HG02610 (cell line): ENCODE data around the gene ZNF714.
"Not testable (repeated sequence)": the region's sequence is repeated elsewhere in the genome, so short reads cannot be mapped to it uniquely, and the experiment has no call there.

Source experiments
- ATAC-seq: cut with Tn5 transposase; IDR thresholded peaks from one replicate; pipeline ENCODE4 v1.9.1; 2021; ENCODE audit warnings: mild to moderate bottlenecking, moderate library complexity; ENCODE audit not compliant: unreplicated experiment

ZNF714 gene

DNA sequence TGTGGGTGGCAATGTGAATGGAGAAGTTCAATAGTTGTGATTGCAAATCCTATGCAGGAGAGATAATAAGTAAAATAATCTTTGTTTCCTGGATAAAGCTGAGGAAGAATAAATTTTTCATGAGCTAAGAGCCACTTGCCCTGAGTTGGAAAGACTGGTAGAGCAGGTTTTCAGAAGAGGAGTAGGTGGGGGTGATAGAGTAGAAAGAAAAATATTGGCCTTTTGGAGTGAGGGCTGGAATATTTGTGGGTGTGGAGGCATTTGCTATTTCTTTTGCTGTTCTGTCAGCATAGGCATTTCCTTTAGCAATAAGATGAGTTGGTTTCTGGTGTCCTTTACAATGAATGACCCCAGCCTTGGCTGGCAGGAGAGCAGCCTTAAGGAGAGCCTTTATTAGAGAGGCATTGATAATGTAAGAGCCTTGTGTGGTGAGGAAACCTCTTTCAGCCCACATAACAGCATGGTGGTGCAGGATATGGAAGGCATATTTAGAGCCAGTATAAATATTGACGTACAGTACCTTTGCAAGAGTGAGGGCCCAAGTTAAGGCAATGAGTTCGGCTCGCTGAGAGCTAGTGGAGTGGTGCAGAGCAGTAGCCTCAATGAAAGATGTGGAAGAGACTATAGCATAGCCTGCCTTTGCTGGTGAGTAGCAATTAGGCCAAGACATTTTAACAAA is 48.2 kb downstream of the ZNF714 start:
- ATAC-seq: no peak

DNA sequence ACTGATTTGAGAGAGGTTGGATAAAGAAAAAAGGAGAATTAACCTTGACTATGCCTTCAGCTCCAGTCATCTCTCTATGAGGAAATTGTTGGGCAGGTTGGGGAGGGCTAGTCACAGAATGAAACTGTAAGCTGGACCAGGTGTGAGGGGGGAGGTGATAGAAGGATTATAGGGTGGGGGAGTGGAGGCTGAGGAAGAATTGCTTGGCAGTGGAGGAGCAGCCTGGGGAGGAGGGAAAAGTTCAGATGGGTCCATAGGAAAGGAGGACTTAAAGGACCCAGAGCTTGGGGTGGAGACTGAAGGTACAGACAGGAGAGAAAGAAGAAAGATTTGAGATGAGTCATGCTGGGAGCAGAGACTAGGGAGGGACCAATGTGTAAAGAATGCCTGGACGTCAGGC is 51.6 kb downstream of the ZNF714 start:
- no peak for ATAC-seq

DNA sequence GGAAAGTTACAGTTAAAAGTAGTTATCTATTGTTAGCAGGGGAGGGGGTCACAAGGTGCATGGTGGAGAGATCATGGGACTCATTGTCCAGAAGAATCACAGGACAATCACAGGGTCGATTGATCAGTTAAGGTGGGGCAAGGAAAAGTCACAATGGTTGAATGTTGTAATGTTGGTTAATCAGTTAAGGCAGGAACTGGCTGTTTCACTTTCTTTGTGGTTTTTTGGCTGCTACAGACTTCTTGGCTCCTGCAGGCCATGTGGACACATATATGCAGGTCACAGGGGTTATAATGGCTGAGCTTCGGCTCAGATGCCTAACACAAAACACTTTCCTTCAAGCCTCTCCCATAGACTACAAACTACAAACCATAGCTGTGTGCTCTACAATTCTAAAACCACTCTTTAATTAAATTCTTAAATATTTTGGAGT is 52.9 kb downstream of the ZNF714 start:
- ATAC-seq: no peak

DNA sequence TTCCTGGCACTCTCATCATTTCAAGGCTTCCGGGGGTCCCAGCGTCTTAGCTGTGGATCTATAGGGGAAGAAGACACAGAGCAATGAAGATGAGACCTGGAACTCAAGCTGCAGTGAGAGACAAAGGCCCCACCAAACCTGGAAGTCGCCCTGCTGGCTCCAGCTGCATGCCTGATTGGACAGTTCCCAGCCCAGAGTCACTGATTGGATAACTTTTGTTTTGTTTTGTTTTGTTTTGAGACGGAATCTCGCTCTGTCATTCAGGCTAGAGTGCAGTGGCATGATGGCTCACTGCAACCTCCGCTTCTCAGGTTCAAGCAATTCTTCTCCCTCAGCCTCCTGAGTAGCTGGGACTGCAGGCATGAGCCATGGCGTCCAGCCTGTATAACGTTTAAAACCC is 53.4 kb downstream of the ZNF714 start:
- no peak for ATAC-seq

DNA sequence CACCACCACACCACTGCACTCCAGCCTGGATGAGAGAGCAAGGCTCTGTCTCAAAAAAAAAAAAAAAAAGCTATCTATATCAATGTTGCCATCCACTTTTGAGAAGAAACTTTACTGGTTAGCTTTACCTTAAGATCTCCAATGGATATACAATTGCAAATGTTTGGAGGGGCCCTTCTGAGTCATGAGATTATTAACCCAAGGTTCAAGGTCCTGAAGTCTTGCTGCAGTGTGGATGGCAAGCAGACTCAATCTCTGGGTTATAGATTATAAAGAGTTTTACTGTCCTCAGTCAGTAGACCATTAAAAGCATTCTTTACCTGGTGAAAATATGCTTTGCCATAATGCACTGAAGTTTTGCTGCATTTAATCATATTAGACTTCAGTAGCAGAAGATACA is 56.1 kb downstream of the ZNF714 start:
- ATAC-seq: no peak

DNA sequence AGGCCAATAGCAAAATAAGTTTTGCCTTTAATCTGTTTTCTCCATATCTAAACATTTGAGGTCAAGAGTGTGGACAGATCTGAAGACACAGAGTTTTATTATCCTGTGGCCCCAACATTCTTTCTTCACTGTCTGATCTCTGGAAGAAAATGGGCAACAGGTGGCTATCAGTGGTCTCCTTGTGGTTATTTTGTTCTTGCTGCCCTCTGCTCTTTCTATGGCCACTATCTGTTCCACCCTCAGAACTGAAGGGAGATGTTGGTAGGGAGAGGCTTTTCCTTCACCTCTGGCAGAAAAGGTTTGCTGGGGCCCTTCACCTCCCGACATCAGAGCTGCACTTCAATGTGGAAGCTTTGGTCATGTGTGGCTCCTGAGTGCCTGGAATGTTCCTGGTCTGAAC is 59.0 kb downstream of the ZNF714 start:
- ATAC-seq: not testable (repeated sequence)

DNA sequence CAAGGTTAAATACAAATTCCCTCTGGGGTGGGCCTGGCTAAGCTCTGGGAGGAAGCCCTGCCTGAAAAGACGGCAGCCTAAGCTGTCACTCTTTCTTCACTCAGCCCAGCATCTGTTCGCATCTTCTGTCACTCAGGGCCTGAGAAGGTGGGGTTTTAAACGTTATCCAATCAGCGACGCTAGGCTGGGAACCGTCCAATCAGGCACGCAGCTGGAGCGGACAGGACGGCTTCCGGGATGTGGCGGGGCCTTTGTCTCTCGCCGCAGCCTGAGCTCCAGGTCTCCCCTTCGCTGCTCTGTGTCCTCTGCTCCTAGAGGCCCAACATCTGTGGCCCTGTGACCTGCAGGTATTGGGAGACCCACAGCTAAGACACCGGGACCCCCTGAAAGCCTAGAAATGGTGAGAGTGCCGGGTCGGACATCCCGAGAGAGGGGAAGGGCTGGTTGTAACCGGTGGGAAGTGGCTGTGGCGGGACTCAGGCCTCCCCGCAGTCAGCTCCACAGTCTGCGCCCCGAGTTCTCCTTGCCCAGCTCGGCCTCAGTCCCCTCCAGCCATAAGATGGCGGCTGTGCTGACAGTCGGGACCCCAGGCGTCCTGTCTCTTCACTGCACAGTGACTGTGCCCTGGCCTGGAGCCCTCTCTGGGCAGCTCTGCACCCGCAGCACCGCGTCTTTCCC is 59.9 kb downstream of the ZNF714 start, which contains the start of gene ZNF431:
ZNF431 (plus strand) TSS at position 254 of the 678 bp plus-strand sequence; CDS start at position 398, 144 bp downstream.
- ATAC-seq: peak; percentile 99

DNA sequence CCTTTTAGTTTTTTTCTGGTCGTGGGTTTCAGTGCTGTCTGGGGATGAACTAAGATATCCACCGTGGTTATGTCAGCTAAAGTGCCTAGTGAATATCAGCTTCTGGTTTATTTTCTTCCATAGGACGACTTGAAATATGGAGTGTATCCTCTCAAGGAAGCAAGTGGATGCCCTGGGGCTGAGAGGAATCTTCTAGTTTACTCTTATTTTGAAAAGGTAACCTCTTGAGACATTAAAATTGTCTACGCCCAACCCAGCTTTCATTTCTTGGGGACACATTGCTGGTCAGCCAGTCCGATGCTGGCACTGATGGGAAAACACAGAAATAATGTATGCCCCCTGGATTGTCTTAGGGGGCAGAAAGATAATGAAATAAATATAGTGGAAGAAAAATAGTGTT is 61.4 kb downstream of the ZNF714 start:
- ATAC-seq: no peak

DNA sequence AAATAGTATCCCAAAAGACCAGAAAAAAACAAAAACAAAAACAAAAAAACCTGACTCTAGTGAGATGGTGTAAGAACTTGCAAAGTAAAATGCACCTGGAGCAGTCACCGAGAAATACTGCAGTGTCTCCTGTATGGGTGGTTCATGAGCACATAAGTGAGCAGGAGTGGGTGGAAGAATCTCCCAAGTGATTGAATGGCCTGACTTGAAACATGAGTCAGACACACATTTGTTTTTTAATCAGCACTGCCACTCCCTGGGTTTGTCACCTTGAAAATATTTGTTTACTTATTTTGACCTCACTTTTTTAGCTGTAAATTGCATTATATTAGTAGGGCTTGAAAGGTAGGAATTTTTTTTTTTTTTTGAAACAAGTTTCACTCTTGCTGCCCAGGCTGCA is 61.9 kb downstream of the ZNF714 start:
- no peak for ATAC-seq

DNA sequence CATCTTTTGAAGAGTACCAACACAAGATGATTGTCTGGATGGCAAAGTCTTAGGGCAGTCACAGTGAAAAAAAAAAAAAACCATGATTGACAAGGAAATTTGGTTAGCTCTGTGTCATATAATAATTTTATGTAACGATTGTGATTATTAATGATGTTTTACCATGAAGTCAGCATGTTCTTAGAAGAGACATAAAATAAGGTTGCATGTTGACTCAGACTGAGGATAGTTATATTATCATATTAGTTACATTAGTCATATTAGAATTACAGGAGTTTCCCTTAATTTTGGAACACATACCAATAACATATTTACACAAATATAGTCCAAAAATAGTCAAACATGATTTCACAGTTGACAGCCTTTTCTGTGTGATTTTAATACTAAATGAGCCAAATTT is 65.5 kb downstream of the ZNF714 start:
- ATAC-seq: no peak

DNA sequence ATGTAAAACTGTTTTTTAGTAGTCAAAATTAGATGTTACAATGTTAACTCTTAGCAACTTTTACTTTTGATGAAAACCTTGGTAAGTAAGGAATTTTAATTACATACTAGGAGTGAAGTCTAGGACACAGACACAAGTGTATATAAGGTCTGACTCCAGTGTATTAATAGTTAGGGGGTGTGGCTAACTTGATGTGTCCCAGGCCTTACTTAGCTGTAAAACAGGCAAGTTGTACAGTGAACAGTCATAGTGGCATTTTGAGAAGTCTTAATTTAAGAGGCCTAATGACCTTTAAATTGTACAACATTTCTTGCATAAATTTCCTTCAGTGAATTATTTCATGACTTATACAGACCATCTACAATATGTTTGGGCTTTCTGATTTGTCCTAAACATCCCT is 66.7 kb downstream of the ZNF714 start:
- ATAC-seq: no peak

DNA sequence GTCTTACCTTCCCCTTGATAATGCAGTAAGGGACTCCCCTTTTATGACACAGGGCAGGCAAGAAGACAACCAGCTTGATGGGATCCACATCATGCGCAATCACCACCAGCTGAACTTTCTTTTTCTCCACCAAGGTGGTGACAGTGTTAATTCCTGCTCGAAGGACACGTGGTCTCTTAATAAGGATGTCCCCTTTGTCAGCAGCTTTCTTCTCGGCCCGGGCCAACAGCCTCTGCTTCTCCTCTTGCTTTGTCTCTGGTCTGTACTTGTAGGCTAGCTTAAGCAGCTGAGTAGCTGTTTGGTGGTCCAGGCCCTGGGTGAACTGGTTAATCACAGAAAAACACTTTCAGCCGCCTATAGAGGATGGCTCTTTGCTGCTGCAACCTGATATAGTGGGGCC is 67.9 kb downstream of the ZNF714 start:
- no peak for ATAC-seq

DNA sequence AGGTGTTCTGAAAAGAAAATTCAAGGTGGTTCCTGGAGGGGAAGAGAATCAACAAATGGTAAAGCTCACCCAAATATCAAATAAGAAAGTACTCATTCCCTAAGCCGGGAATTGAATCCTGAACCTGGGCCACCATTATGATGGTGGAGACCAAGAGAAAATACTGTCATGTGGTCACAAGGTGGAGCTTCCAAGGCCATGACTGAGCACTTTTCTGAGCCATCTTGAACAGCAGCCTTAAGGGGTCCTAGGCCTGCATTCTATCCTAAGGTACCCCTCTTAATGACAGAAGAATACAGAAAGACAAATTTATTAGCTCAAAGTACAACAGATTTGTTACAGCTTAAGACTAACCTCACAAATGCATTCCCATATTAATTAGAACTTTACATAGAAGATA is 69.5 kb downstream of the ZNF714 start:
- no peak for ATAC-seq

DNA sequence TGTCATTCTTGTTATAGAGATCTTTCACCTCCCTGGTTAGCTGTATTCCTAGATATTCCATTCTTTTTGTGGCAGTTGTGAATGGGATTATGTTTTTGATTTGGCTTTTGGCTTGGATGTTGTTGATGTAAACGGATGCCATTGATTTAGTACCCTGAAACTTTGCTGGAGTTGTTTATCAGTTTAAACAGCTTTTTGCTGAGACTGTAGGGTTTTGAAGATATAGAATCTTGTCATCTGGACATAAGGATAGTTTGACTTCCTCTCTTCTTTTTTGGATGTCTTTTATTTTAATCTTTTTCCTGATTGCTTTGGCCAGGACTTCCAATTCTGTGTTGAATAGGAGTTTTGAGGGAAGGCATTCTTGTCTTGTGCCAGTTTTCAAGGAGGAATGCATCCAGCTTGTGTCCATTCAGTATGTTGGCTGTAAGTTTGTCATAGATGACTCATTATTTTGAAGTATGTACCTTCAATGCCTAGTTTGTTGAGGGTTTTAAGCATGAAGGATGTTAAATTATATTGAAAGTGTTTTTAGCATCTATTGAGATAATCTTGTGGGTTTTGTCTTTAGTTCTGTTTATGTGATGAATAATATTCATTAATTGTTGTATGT is 76.6 kb downstream of the ZNF714 start:
- no peak for ATAC-seq

DNA sequence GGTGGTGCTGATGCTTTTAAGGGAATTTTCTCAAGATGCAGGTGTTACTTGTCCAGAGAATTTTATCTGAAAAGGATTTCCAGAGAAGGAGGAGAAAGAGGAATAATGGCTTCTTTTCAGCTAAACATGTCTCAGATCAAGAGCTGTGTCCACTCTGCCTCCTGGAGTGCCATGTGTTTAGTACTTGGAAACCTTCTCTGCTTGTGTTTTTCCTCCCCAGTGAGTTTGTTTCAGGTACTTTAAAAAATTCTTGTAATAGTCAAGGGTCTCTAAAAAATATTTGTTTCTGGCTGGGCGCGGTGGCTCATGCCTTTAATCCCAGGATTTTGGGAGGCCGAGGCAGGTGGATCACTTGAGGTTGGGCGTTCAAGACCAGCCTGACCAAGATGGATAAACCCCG is 82.5 kb downstream of the ZNF714 start:
- no peak for ATAC-seq

DNA sequence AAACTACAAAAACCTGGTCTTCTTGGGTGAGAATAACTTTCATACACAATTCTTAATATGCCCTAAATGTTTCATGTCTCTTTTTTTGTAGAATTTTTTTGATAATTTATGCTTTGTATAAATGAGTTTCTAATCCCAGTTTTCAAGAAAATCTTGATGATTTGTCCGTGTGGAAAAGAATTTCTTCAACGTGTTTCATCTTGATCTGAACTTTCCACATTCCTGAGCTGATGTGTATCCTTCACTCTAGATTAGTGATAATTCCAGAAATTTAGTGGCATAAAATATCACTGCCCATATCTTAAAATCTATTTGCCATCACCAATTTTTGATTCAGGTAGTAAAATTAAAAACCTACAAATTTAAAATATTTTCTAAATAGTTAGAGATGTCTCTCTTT is 84.4 kb downstream of the ZNF714 start:
- no peak for ATAC-seq
